Fibroblast of lung (primary cell): ENCODE measurements around the gene NEK9. TPM values are rescaled to one million over a fixed set of nuclear protein-coding genes. Genes with fewer than 3 reads are reported as not detected.

Source experiments
- DNase-seq, 2 donors: peaks; one replicate each; pipeline versions ENCODE4 v3.0.0 to v3.0.0-alpha.2; 2010; ENCODE audit warnings: low read depth in 2 of 2
- H2AFZ ChIP-seq: 2 replicates; pipeline ENCODE4 v1.5.1; 2012; ENCODE audit warnings: low read length, control low read depth, inconsistent platforms
- H3K27ac ChIP-seq: 2 replicates; pipeline ENCODE4 v1.5.1; 2011; ENCODE audit warnings: low read length, control low read depth; ENCODE audit not compliant: insufficient read depth
- H3K27me3 ChIP-seq: 2 replicates; pipeline ENCODE4 v1.5.1; 2011; ENCODE audit warnings: mild to moderate bottlenecking, low read length; ENCODE audit not compliant: control insufficient read depth, insufficient read depth
- H3K36me3 ChIP-seq: 2 replicates; pipeline ENCODE4 v1.5.1; 2011; ENCODE audit warnings: low read length; ENCODE audit not compliant: control insufficient read depth, insufficient read depth
- H3K4me1 ChIP-seq: 2 replicates; pipeline ENCODE4 v1.5.1; 2011; ENCODE audit warnings: low read length; ENCODE audit not compliant: control insufficient read depth, insufficient read depth; ENCODE audit errors: extremely low read depth
- H3K4me2 ChIP-seq: 2 replicates; pipeline ENCODE4 v1.5.1; 2011; ENCODE audit warnings: low read length, control low read depth; ENCODE audit not compliant: insufficient read depth; ENCODE audit errors: extremely low read depth
- H3K4me3 ChIP-seq, 4 experiments: fragments of 200-600 bp in 1 of 4; sonication (generic) in 1 of 4; replicated peaks in 1 of 4; 2 replicates each; pipeline ENCODE4 v1.5.1; 2011 to 2016; ENCODE audit warnings: low read length in 4 of 4, low read depth in 3 of 4, mild to moderate bottlenecking in 3 of 4, control low read depth in 2 of 4, inconsistent platforms in 1 of 4, mixed read lengths in 1 of 4; ENCODE audit not compliant: insufficient read depth in 1 of 4; ENCODE audit errors: control extremely low read depth in 1 of 4
- H3K79me2 ChIP-seq: 2 replicates; pipeline ENCODE4 v1.5.1; 2012; ENCODE audit warnings: mild to moderate bottlenecking, low read length, inconsistent platforms; ENCODE audit not compliant: control insufficient read depth, insufficient read depth
- H3K9ac ChIP-seq: 2 replicates; pipeline ENCODE4 v1.5.1; 2011; ENCODE audit warnings: mild to moderate bottlenecking, low read length, control low read depth; ENCODE audit not compliant: insufficient read depth
- H3K9me3 ChIP-seq: 2 replicates; pipeline ENCODE4 v1.5.1; 2012; ENCODE audit warnings: low read depth, low read length; ENCODE audit not compliant: control insufficient read depth, insufficient read depth
- H4K20me1 ChIP-seq: 2 replicates; pipeline ENCODE4 v1.5.1; 2011; ENCODE audit warnings: low read length; ENCODE audit not compliant: control insufficient read depth, insufficient read depth; ENCODE audit errors: extremely low read depth
- CTCF ChIP-seq, 2 donors: IDR thresholded peaks in 1 of 2; conservative IDR thresholded peaks in 1 of 2; 1 replicate in 1 of 2; 2 replicates in 1 of 2; pipeline ENCODE4 v1.5.1; 2011 to 2012; ENCODE audit warnings: low read length in 2 of 2, control low read depth in 1 of 2, inconsistent platforms in 1 of 2, low read depth in 1 of 2, mild to moderate bottlenecking in 1 of 2
- EZH2 ChIP-seq: IDR thresholded peaks from 2 replicates; pipeline ENCODE4 v1.5.1; 2012; ENCODE audit warnings: low read length, control low read depth, mild to moderate bottlenecking; ENCODE audit errors: missing control alignments
- polyA plus RNA-seq, 2 donors: library from polyadenylated mRNA; depleted of rRNA in 1 of 2; stranded (reverse) in 1 of 2; unstranded in 1 of 2; fragments of >200 nt; gene quantifications; 2 replicates each; pipeline ENCODE4 v1.2.1, GENCODE V29; 2011 to 2012; ENCODE audit warnings: missing spikeins in 1 of 2
- total RNA-seq: library from RNA; depleted of rRNA; stranded (reverse); fragments of >200 nt; gene quantifications from 2 replicates; pipeline ENCODE4 v1.2.1, GENCODE V29; 2014

The NEK9 gene
- total and polyA plus RNA-seq, 2 donors (not counting 1 experiment from before 2014, with no cell fraction given) = 63.4 to 81.3 TPM

- peak overlapping the region; percentile 69 for H3K4me2 ChIP-seq
- DNase-seq = peak; percentile 73 to 83
- no peak overlapping the region for H2AFZ ChIP-seq
- peak overlapping the region; percentile 35 for H3K27ac ChIP-seq
- no peaks in the 10 kb centered on the region for H3K9me3 ChIP-seq
- no peaks in the 10 kb centered on the region for H4K20me1 ChIP-seq
- peak overlapping the region in 3 of 4 experiments; percentile 12 to 48 (median 28) for H3K4me3 ChIP-seq
- H3K36me3 ChIP-seq = no peaks in the 10 kb centered on the region
- TF ChIP-seq EZH2 (no peak), CTCF (conservative IDR thresholded peaks at IDR 0.05 in 1 of 2, IDR thresholded peaks at IDR 0.05 in 1 of 2; ENCODE audit: low read depth in 1 of 2, low read length in 2 of 2) (no peak)
- peaks cover 4% of the 10 kb centered on the region for H3K79me2 ChIP-seq
- H3K27me3 ChIP-seq = no peaks in the 10 kb centered on the region
- no peak overlapping the region for H3K9ac ChIP-seq
- peaks cover 15% of the 10 kb centered on the region for H3K4me1 ChIP-seq
Measured at GRCh38 chr14:75044322-75044721, 82.5 kb downstream of the NEK9 start.

GRCh38 chr14:75042035-75042434 lies 84.8 kb downstream of the NEK9 start:
- TF ChIP-seq EZH2 = no peak
- TF ChIP-seq CTCF (conservative IDR thresholded peaks at IDR 0.05 in 1 of 2, IDR thresholded peaks at IDR 0.05 in 1 of 2; ENCODE audit: low read depth in 1 of 2, low read length in 2 of 2) = no peak
- no peak overlapping the region for H2AFZ ChIP-seq
- DNase-seq = peak; percentile 53 to 55
- H3K36me3 ChIP-seq = no peaks in the 10 kb centered on the region
- no peak overlapping the region for H3K9ac ChIP-seq
- peaks cover 15% of the 10 kb centered on the region for H3K4me1 ChIP-seq
- no peaks in the 10 kb centered on the region for H3K27me3 ChIP-seq
- peak overlapping the region; percentile 37 for H3K4me2 ChIP-seq
- no peaks in the 10 kb centered on the region for H3K9me3 ChIP-seq
- peaks cover 4% of the 10 kb centered on the region for H3K79me2 ChIP-seq
- H3K27ac ChIP-seq = no peak overlapping the region
- no peak overlapping the region for H3K4me3 ChIP-seq
- H4K20me1 ChIP-seq = no peaks in the 10 kb centered on the region

GRCh38 chr14:75041613-75042012 lies 85.2 kb downstream of the NEK9 start:
- Histone ChIP-seq H3K36me3 (no peaks in the 10 kb centered on the region), H3K9ac (no peak overlapping the region), H2AFZ (no peak overlapping the region), H3K4me1 (peaks cover 15% of the 10 kb centered on the region), H3K79me2 (peaks cover 4% of the 10 kb centered on the region), H3K27ac (no peak overlapping the region), H3K4me2 (no peak overlapping the region), H4K20me1 (no peaks in the 10 kb centered on the region), H3K9me3 (no peaks in the 10 kb centered on the region), H3K4me3 (no peak overlapping the region), H3K27me3 (no peaks in the 10 kb centered on the region)
- no peak for TF ChIP-seq CTCF (conservative IDR thresholded peaks at IDR 0.05 in 1 of 2, IDR thresholded peaks at IDR 0.05 in 1 of 2; ENCODE audit: low read depth in 1 of 2, low read length in 2 of 2)
- no peak for TF ChIP-seq EZH2
- DNase-seq = no peak
